Breast epithelium (tissue), 3 donors: Measurements from ENCODE around the gene TCF7L1.

Experiments
- POLR2A ChIP-seq: fragments of 450-650 bp; IDR thresholded peaks from one replicate; pipeline ENCODE4 v1.6.1; 2016; ENCODE audit warnings: antibody characterized with exemption, mild to moderate bottlenecking, moderate library complexity
- TF ChIP-seq, protein P1 (sequence below), 3 donors: fragments of 450-650 bp; IDR thresholded peaks; one replicate each; pipeline ENCODE4 v1.5.1; 2016 to 2017; ENCODE audit warnings: antibody characterized with exemption in 3 of 3, mild to moderate bottlenecking in 3 of 3, moderate library complexity in 3 of 3

GRCh38 chr2:85091838-85092237 lies 41.4 kb upstream of the TCF7L1 start:
- TF ChIP-seq POLR2A, result no peak
- TF ChIP-seq, protein P1, sequence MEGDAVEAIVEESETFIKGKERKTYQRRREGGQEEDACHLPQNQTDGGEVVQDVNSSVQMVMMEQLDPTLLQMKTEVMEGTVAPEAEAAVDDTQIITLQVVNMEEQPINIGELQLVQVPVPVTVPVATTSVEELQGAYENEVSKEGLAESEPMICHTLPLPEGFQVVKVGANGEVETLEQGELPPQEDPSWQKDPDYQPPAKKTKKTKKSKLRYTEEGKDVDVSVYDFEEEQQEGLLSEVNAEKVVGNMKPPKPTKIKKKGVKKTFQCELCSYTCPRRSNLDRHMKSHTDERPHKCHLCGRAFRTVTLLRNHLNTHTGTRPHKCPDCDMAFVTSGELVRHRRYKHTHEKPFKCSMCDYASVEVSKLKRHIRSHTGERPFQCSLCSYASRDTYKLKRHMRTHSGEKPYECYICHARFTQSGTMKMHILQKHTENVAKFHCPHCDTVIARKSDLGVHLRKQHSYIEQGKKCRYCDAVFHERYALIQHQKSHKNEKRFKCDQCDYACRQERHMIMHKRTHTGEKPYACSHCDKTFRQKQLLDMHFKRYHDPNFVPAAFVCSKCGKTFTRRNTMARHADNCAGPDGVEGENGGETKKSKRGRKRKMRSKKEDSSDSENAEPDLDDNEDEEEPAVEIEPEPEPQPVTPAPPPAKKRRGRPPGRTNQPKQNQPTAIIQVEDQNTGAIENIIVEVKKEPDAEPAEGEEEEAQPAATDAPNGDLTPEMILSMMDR (IDR thresholded peaks at IDR 0.05), result no peak
